Fibroblast of the conjunctiva (primary cell): Measurements from ENCODE around the gene TMEM169.
"Not testable (repeated sequence)": the region's sequence is repeated elsewhere in the genome, so short reads cannot be mapped to it uniquely, and the experiment has no call there.

ENCODE experiments used
- DNase-seq: peaks from one replicate; pipeline ENCODE4 v3.0.0-alpha.2; 2010; ENCODE audit warnings: low read depth

The TMEM169 gene

GRCh38 chr2:216071111-216071851 is 10.4 kb upstream of the TMEM169 start:
- DNase-seq: no peak

GRCh38 chr2:216072473-216072872 is 9.2 kb upstream of the TMEM169 start:
- no peak for DNase-seq

DNA sequence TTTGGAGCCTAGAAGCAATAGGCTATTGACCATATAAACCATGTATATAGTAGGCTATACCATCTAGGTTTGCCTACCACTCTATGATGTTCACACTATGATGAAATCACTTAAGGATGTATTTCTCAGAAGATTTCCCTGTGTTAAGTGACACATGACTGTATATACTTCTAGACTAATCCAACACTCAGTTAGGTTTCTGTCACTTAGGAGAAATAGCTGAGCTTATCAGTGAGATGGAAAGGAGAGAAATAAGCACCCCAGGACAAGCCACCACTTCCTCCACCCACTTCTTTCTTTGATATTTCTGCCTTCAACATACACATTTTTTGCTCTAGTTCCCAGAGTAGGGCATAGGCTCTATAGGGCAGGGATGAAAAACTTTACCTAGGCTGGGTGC is 7.9 kb upstream of the TMEM169 start:
- no peak for DNase-seq

DNA sequence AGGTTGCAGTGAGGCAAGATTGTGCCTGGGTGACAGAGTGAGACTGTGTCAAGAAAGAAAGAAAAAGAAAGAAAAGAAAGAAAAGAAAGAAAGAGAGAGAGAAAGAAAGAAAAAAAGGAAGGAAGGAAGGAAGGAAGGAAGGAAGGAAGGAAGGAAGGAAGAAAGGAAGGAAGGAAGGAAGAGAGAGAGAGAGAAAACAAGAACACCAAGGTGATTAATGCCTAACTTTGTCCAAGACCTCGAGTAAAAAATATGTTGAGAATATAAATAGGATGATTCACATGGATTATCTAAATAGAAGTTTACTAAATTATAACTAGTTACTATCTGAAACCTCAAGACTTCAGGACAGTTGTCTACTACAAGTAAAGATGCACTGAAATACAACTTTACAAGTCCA is 7.3 kb upstream of the TMEM169 start:
- DNase-seq: no peak

- DNase-seq: no peak
Measured at GRCh38 chr2:216074794-216075193, 6.9 kb upstream of the TMEM169 start.

- no peak for DNase-seq
Measured at GRCh38 chr2:216075510-216076485, 5.9 kb upstream of the TMEM169 start.

- DNase-seq: peak; percentile 9
Measured at GRCh38 chr2:216078776-216079175, 2.9 kb upstream of the TMEM169 start.

GRCh38 chr2:216080048-216080447 is 1.7 kb upstream of the TMEM169 start:
- DNase-seq: not testable (repeated sequence)

- DNase-seq: no peak
Measured at GRCh38 chr2:216081012-216081411, 707 bp upstream of the TMEM169 start.

DNA sequence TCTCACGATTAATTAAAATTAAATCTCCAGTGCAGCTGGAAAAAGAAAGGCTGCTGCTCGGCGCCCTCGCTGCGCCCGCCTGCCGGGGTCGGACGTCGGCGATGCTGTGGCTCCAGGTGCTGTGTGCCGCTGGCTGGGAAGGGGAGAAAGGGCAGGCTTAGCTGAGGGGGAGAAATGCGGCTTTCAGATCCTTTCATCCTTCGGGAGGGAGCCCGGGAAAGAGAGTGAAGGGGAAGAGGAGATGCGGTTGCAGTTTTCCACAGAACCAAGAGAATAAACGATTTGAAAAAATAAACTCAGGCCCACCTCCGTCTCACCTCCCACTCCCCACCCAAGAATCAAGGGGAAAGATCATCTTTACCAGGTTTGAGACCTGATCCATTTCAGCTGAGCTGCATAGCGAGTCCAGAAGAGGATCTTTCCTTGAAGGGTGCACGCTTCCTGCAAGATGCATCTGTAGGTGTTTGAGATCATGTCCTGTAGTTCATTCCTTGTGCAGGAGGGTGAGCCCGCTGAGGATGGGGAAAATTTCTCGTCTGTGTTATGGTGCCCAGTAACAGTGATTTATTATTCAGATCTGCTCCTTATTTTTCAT is 495 bp downstream of the TMEM169 start:
- no peak for DNase-seq

DNA sequence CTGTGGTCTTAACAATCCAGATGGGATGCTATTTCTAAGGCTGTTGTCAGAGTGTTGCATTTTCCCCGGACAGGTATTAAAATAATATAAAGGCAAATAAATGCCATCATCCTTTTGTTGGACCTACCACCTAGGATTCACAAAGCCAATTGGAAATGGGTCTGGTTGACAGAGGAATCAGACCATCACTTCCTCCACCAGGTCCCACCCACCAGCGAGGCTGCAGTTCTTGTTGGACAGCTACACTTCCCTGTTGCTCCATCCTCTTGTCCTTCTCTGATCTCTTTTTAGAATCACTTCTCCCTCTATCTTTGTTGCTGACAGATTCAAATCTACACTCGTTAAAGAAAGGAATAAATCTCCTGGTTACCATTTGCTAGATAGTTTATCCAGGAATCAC is 1.1 kb downstream of the TMEM169 start:
- DNase-seq: no peak

DNA sequence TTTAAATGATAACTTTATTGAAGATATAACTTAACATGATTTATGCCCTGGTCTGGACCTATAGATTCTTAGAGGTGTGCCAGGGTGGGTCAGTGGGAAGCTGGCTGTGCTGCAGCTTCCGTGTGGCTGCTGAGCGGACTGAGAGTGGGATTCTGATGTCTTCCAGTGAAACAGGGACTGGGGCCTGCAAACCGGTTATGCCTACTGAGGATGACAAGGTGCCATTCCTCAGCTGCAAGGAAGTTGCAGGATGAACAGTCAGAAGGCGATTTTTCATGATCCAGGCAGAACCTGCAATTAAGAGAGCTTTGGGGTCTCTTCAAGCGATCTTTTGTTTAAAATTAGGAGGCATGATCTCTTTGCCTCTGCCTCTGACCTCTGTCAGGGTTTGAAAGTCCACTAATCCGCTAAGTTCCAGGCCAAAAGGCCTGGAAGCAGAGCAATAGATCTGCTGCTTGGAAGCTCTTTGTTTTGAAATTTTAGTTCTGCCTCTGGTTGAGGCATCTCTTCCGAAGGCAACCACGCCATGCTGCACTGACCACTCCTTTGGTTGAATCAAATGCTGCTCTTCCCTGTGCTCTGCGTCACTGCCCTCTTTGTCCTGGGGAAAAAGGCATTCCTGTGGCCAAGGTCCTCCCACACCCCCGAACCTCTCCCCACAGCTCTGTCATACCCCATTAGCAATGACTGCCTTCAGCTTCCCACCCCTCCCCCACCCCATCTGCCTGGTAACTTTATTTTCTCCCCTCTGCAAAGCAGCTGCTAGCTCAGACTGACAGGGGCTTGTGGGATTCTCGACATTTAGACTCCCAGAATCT is 2.0 kb downstream of the TMEM169 start:
- no peak for DNase-seq

- DNase-seq: no peak
Measured at GRCh38 chr2:216084547-216084946, 2.8 kb downstream of the TMEM169 start.

DNA sequence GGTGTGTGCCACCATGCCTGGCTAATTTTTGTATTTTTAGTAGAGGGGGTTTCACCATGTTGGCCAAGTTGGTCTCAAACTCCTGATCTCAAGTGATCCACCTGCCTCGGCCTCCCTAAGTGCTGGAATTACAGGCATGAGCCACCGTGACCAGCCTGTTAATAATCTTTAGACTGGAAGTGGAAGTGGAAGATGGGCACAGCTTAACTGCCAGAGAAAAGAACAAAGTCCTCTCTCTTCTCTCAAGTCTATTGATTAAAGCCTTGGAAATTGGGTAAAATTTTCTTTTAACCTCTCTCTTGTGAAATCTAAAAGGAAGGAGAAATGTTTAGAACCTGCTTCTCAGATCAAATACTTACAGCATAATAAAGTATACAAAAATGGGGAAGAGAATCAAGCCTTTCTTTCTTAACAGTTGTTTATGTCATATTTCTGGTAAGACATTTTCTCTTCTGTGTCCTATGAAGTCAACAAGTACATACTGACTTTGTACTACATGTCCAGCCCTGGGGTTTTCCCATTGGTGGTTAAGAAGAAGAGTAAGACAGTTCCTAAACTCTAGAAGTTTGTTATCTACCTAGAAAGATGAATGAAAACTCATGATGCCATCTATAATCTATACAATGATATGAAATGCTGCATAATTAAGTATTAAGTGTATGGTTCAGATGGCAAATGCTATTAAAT is 4.6 kb downstream of the TMEM169 start:
- DNase-seq: no peak

- DNase-seq: no peak
Measured at GRCh38 chr2:216090369-216090786, 8.7 kb downstream of the TMEM169 start.

- no peak for DNase-seq
Measured at GRCh38 chr2:216092646-216093045, 10.9 kb downstream of the TMEM169 start.

- DNase-seq: no peak
Measured at GRCh38 chr2:216094701-216095100, 13.0 kb downstream of the TMEM169 start.

DNA sequence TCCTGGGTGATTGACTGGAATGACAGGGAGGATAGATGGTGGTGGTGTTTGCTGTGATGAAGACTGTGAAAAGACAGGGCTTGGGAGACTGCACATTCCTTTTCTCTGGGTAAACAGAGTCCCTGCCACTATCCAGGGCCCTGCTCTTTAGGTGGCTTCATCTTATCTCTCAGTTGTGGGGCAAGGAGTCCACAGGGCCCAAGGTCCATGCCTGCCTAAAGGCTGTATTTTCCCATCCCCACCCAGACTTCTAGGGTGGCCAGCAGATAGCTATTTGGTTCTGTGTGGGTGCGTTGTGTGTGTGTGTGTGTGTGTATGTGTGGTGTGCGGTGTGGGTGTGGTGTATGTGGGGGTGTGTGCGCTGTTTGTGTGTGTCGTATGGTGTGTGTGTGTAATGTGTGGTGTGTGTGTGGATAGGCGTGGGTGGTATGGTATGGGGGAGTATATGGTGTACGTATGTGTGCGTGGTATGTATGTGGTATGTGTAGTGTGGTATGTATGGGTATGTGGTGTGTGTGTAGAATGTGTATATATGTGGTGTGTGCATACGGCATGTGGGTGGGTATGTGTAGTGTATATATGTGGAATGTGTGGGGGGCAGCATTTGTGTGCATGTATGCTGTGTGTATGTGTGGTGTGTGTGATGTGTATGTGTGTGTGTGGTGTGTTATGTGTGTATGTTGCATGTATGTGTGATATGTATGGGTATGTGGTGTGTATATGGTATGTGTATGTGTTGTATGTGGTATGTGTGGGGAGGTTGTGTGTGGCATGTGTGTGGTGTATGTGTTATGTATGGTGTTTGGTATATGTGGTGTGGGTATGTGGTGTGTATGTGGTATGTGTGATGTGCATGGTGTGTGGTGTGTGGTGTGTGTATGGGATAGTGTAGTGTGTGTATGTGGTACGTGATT is 17.0 kb downstream of the TMEM169 start:
- no peak for DNase-seq

GRCh38 chr2:216101109-216101508 is 19.4 kb downstream of the TMEM169 start:
- DNase-seq: no peak

DNA sequence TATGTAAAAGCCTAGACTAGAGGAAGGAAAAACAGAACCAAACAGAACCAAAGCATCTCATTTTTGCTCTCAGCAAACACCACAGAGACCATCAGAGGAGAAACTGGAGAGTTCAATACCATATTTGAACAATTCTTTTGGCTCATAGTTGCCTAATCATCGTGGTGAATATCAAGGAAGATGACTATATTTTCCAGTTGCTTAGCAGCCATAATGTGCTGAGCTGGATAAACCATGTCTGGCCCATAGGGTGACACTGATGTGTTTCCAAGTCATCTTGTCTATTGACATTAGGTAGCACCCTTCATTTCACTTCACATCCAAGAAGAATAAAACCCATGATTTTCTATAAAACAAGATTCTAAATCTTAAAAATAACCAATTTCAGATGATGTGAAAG is 21.5 kb downstream of the TMEM169 start:
- no peak for DNase-seq
